K562 treated with DMSO at 1 percent for 12 hours (cell line): ENCODE results near the gene BCS1L. TPM values are rescaled to one million over a fixed set of nuclear protein-coding genes. Genes with fewer than 3 reads are reported as not detected.

Source experiments
- total RNA-seq: library from RNA; unstranded; fragments of 300-600 nt; gene quantifications from 2 replicates; pipeline ENCODE4 v1.2.3, GENCODE V29; 2022; ENCODE audit not compliant: insufficient read depth

The BCS1L gene
- total RNA-seq: 23.2 TPM in 2 replicates

GRCh38 chr2:218659258-218659987, at the start of gene BCS1L, which contains the start of gene ZNF142:
TSS of gene BCS1L (plus strand) at chr2:218659683. CDS start at chr2:218660988, 1,305 bp downstream.
TSS of gene ZNF142 (minus strand) at chr2:218659623. CDS start at chr2:218656429, 3,194 bp downstream.

GRCh38 chr2:218671654-218672566, 12.4 kb downstream of the BCS1L start, which contains the start of the genes RNF25 and STK36:
TSS of gene RNF25 (minus strand) at chr2:218672002. CDS start at chr2:218671970, 32 bp downstream.
TSS of gene STK36 (plus strand) at chr2:218672086. CDS start at chr2:218672830, 744 bp downstream.

GRCh38 chr2:218710687-218711549, 51.4 kb downstream of the BCS1L start, which contains the start of gene TTLL4:
TSS of gene TTLL4 (plus strand) at chr2:218710835. CDS start at chr2:218737677, 26,842 bp downstream.

Other genes with a start within 250 kb of the BCS1L start
- 0.65 and 0.74 TPM in 2 replicates for gene VIL1, start 240.6 kb upstream of the BCS1L start, total RNA-seq
- gene USP37, start 91.3 kb upstream of the BCS1L start, total RNA-seq: 0.68 and 4.9 TPM in 2 replicates
- 8.1 and 30.9 TPM in 2 replicates for gene CNOT9, start 90.8 kb upstream of the BCS1L start, total RNA-seq
- 0.31 TPM in 1 of 2 replicates, not detected in the other for gene PLCD4, start 51.8 kb upstream of the BCS1L start, total RNA-seq
- 2.5 and 14.3 TPM in 2 replicates for gene ZNF142, start 60 bp upstream of the BCS1L start, total RNA-seq
- gene RNF25, start 12.3 kb downstream of the BCS1L start, total RNA-seq: 22.6 and 38.6 TPM in 2 replicates
- 4.2 and 6.8 TPM in 2 replicates for gene STK36, start 12.4 kb downstream of the BCS1L start, total RNA-seq
- 28.0 and 54.8 TPM in 2 replicates for gene TTLL4, start 51.2 kb downstream of the BCS1L start, total RNA-seq
- not detected in 2 replicates for gene CYP27A1, start 122.5 kb downstream of the BCS1L start, total RNA-seq
- gene PRKAG3, start 172.1 kb downstream of the BCS1L start, total RNA-seq: not detected in 2 replicates
- gene WNT6, start 200.1 kb downstream of the BCS1L start, total RNA-seq: not detected in 2 replicates
- gene WNT10A, start 221.2 kb downstream of the BCS1L start, total RNA-seq: not detected in 2 replicates